Measurements from ENCODE around the gene TRPM5. TPM values are rescaled to one million over a fixed set of nuclear protein-coding genes. Genes with fewer than 3 reads are reported as not detected.

The TRPM5 gene
- total RNA-seq, 2 experiments from 2014 or later = not detected

GRCh38 chr11:2445746-2446551, 1.6 kb upstream of the TRPM5 start:
- Histone ChIP-seq H3K79me2 (ENCODE audit: insufficient read depth, low read depth, low read length) (no peaks in the 10 kb centered on the region), H3K4me2 (ENCODE audit: low read length) (peak overlapping the region; percentile 30; the same call in 1 of the 2 replicates), H3K36me3 (ENCODE audit: insufficient read depth, low read length) (no peaks in the 10 kb centered on the region), H3K9me3 (ENCODE audit: low read length) (no peaks in the 10 kb centered on the region), H3K27ac (ENCODE audit: low read depth, low read length, poor library complexity, severe bottlenecking) (no peak overlapping the region), H2AFZ (ENCODE audit: low read length) (no peak overlapping the region), H3K9me2 (ENCODE audit: insufficient read depth, low read length) (no peaks in the 10 kb centered on the region), H4K20me1 (ENCODE audit: insufficient read depth, low read length) (no peaks in the 10 kb centered on the region), H3K4me3 (ENCODE audit: low read depth, low read length, poor library complexity, severe bottlenecking) (peak overlapping the region; percentile 18), H3K4me1 (ENCODE audit: insufficient read depth, low read length, poor library complexity, severe bottlenecking) (peaks cover 21% of the 10 kb centered on the region)
- intact Hi-C loops (cut with micrococcal nuclease; ENCODE audit: unreplicated experiment) = no loop called here
- BruUV-seq (replicated peaks) = no TSS peak
- CTCF ChIA-PET (ENCODE audit: unreplicated experiment) = no interaction called here
- POLR2A ChIA-PET = no interaction called here
- no peak for DNase-seq (ENCODE audit: low spot score)
- no peak for TF ChIP-seq EZH2phosphoT487 (IDR thresholded peaks at IDR 0.05; ENCODE audit: borderline replicate concordance, low read depth, low read length)
- no peak for TF ChIP-seq CTCF (conservative IDR thresholded peaks at IDR 0.05; ENCODE audit: low read length)

GRCh38 chr11:2444821-2445745, 769 bp upstream of the TRPM5 start, which contains the start of gene KCNQ1:
Gene KCNQ1, plus strand, starts transcription at chr11:2445008. Its CDS starts 91 bp downstream, at chr11:2445099.
- TF ChIP-seq EZH2phosphoT487 (IDR thresholded peaks at IDR 0.05; ENCODE audit: borderline replicate concordance, low read depth, low read length) = no peak
- POLR2A ChIA-PET = no interaction called here
- CTCF ChIA-PET (ENCODE audit: unreplicated experiment) = no interaction called here
- H3K9me3 ChIP-seq (ENCODE audit: low read length) = no peaks in the 10 kb centered on the region
- no peaks in the 10 kb centered on the region for H4K20me1 ChIP-seq (ENCODE audit: insufficient read depth, low read length)
- peak within 1 kb of the TSS; percentile 18 for H3K4me3 ChIP-seq (ENCODE audit: low read depth, low read length, poor library complexity, severe bottlenecking)
- peak; percentile 59 for DNase-seq (ENCODE audit: low spot score)
- intact Hi-C loops (cut with micrococcal nuclease; ENCODE audit: unreplicated experiment) = no loop called here
- no peak within 1 kb of the TSS for H2AFZ ChIP-seq (ENCODE audit: low read length)
- no peaks in the 10 kb centered on the region for H3K9me2 ChIP-seq (ENCODE audit: insufficient read depth, low read length)
- peak within 1 kb of the TSS; percentile 42; the same call in 1 of the 2 replicates for H3K4me2 ChIP-seq (ENCODE audit: low read length)
- H3K27ac ChIP-seq (ENCODE audit: low read depth, low read length, poor library complexity, severe bottlenecking) = no peak within 1 kb of the TSS
- BruUV-seq (replicated peaks) = no TSS peak
- H3K36me3 ChIP-seq (ENCODE audit: insufficient read depth, low read length) = no peaks in the 10 kb centered on the region
- H3K4me1 ChIP-seq (ENCODE audit: insufficient read depth, low read length, poor library complexity, severe bottlenecking) = peaks cover 21% of the 10 kb centered on the region
- H3K79me2 ChIP-seq (ENCODE audit: insufficient read depth, low read depth, low read length) = no peaks in the 10 kb centered on the region

- DNase-seq (ENCODE audit: low spot score) = no peak
- no peaks in the 10 kb centered on the region for H3K9me3 ChIP-seq (ENCODE audit: low read length)
- ChIA-PET CTCF (ENCODE audit: unreplicated experiment) (no interaction called here), POLR2A (no interaction called here)
- no peaks in the 10 kb centered on the region for H3K36me3 ChIP-seq (ENCODE audit: insufficient read depth, low read length)
- no peaks in the 10 kb centered on the region for H3K9me2 ChIP-seq (ENCODE audit: insufficient read depth, low read length)
- no peak overlapping the region for H3K4me3 ChIP-seq (ENCODE audit: low read depth, low read length, poor library complexity, severe bottlenecking)
- no peak overlapping the region for H3K4me2 ChIP-seq (ENCODE audit: low read length)
- no peak for TF ChIP-seq EZH2phosphoT487 (IDR thresholded peaks at IDR 0.05; ENCODE audit: borderline replicate concordance, low read depth, low read length)
- TF ChIP-seq CTCF (conservative IDR thresholded peaks at IDR 0.05; ENCODE audit: low read length) = no peak
- no peak overlapping the region for H2AFZ ChIP-seq (ENCODE audit: low read length)
- H3K27ac ChIP-seq (ENCODE audit: low read depth, low read length, poor library complexity, severe bottlenecking) = no peak overlapping the region
- peaks cover 21% of the 10 kb centered on the region for H3K4me1 ChIP-seq (ENCODE audit: insufficient read depth, low read length, poor library complexity, severe bottlenecking)
- intact Hi-C loops (cut with micrococcal nuclease; ENCODE audit: unreplicated experiment) = no loop called here
- BruUV-seq (replicated peaks) = no TSS peak
- H3K79me2 ChIP-seq (ENCODE audit: insufficient read depth, low read depth, low read length) = no peaks in the 10 kb centered on the region
- no peaks in the 10 kb centered on the region for H4K20me1 ChIP-seq (ENCODE audit: insufficient read depth, low read length)
Measured at GRCh38 chr11:2443406-2443805, 908 bp downstream of the TRPM5 start.

All from OCI-LY7 (cell line).